K562 (cell line): ENCODE data around the gene TMEM92. TPM values are rescaled to one million over a fixed set of nuclear protein-coding genes. Genes with fewer than 3 reads are reported as not detected.
A peak's percentile ranks its signal among the peaks of the same experiment; 100 is the strongest.

ENCODE experiments used
- ADNP ChIP-seq: fragments of 200-800 bp; sonication (Bioruptor generic); IDR thresholded peaks from 2 replicates; pipeline ENCODE4 v1.6.1; 2016; ENCODE audit warnings: missing genetic modification characterization, missing compliant biosample characterization
- BCOR ChIP-seq: fragments of 450-650 bp; IDR thresholded peaks from 2 replicates; pipeline ENCODE4 v1.6.1; 2016
- CBFB ChIP-seq: sonication (generic); formaldehyde crosslinking; IDR thresholded peaks from 2 replicates; pipeline ENCODE4 v1.4.0; 2020; ENCODE audit warnings: mild to moderate bottlenecking, missing genetic modification reagents
- CBX1 ChIP-seq: sonication (generic); IDR thresholded peaks from 2 replicates; pipeline ENCODE4 v1.6.1; 2016; ENCODE audit warnings: antibody characterized with exemption, low read depth, mild to moderate bottlenecking
- COPS2 ChIP-seq: fragments of 450-650 bp; conservative IDR thresholded peaks from 2 replicates; pipeline ENCODE4 v1.6.1; 2016; ENCODE audit warnings: mild to moderate bottlenecking, moderate library complexity
- ESRRA ChIP-seq: fragments of 450-650 bp; IDR thresholded peaks from 2 replicates; pipeline ENCODE4 v1.6.1; 2014; ENCODE audit warnings: low read depth, mild to moderate bottlenecking, moderate library complexity, borderline replicate concordance
- ETV5 ChIP-seq: sonication (generic); formaldehyde crosslinking; IDR thresholded peaks from 2 replicates; pipeline ENCODE4 v1.4.0; 2020; ENCODE audit warnings: low read depth, mild to moderate bottlenecking, missing genetic modification reagents
- EZH2 ChIP-seq: IDR thresholded peaks from 2 replicates; pipeline ENCODE4 v1.6.1; 2012; ENCODE audit warnings: low read depth, mild to moderate bottlenecking, inconsistent platforms, low read length, borderline replicate concordance
- GABPA ChIP-seq: fragments of 200-800 bp; sonication (Bioruptor generic); conservative IDR thresholded peaks from 2 replicates; pipeline ENCODE4 v1.6.1; 2016; ENCODE audit warnings: low read depth, missing genetic modification characterization, missing compliant biosample characterization
- GTF2A2 ChIP-seq: IDR thresholded peaks from 2 replicates; pipeline ENCODE4 v1.6.1; 2016; ENCODE audit warnings: mild to moderate bottlenecking, missing genetic modification characterization, missing compliant biosample characterization
- IFI16 ChIP-seq: fragments of 250-450 bp; sonication (Bioruptor Pico); IDR thresholded peaks from 2 replicates; pipeline ENCODE4 v2.1.2; 2022; ENCODE audit warnings: mild to moderate bottlenecking, inconsistent platforms
- KAT7 ChIP-seq: sonication (generic); formaldehyde crosslinking; IDR thresholded peaks from 2 replicates; pipeline ENCODE4 v1.8.0; 2022; ENCODE audit warnings: missing genetic modification reagents, mild to moderate bottlenecking, borderline replicate concordance
- NFIC ChIP-seq: fragments of 450-650 bp; IDR thresholded peaks from 2 replicates; pipeline ENCODE4 v1.6.1; 2017; ENCODE audit warnings: mild to moderate bottlenecking, inconsistent platforms
- PML ChIP-seq: IDR thresholded peaks from 2 replicates; pipeline ENCODE4 v1.6.1; 2012; ENCODE audit warnings: low read length, inconsistent platforms
- POLR2H ChIP-seq: IDR thresholded peaks from 2 replicates; pipeline ENCODE4 v1.6.1; 2016; ENCODE audit warnings: missing genetic modification characterization, low read depth, mild to moderate bottlenecking, control low read depth, missing compliant biosample characterization, moderate library complexity
- RFX1 ChIP-seq: fragments of 450-650 bp; IDR thresholded peaks from 2 replicates; pipeline ENCODE4 v1.6.1; 2016; ENCODE audit warnings: mild to moderate bottlenecking, moderate library complexity
- RFX5 ChIP-seq: IDR thresholded peaks from 2 replicates; pipeline ENCODE4 v1.6.1; 2011; ENCODE audit warnings: low read depth, mild to moderate bottlenecking, improper control_type of control experiment, low read length
- RFX7 ChIP-seq: fragments of 250-450 bp; sonication (Bioruptor Pico); IDR thresholded peaks from 2 replicates; pipeline ENCODE4 v1.5.1; 2021; ENCODE audit warnings: mild to moderate bottlenecking
- SFPQ ChIP-seq: fragments of 200-400 bp; formaldehyde crosslinking; IDR thresholded peaks from 2 replicates; pipeline ENCODE4 v1.6.1; 2017; ENCODE audit warnings: mild to moderate bottlenecking, low read depth, low read length, moderate library complexity
- SMAD2 ChIP-seq: fragments of 150-350 bp; IDR thresholded peaks from 2 replicates; pipeline ENCODE4 v1.6.1; 2014; ENCODE audit warnings: low read depth, mild to moderate bottlenecking, low read length
- SMAD4 ChIP-seq: fragments of 250-450 bp; sonication (Bioruptor Pico); conservative IDR thresholded peaks from 2 replicates; pipeline ENCODE4 v1.8.0; 2021; ENCODE audit warnings: inconsistent platforms, mild to moderate bottlenecking, moderate library complexity
- TBP ChIP-seq: optimal IDR thresholded peaks from 2 replicates; pipeline ENCODE3; 2011; ENCODE audit warnings: low read depth, low read length, improper control_type of control experiment
- ZFX ChIP-seq: sonication (generic); formaldehyde crosslinking; IDR thresholded peaks from 2 replicates; pipeline ENCODE4 v1.8.0; 2022; ENCODE audit warnings: mild to moderate bottlenecking, missing genetic modification reagents, moderate library complexity
- ZNF282 ChIP-seq: sonication (generic); formaldehyde crosslinking; IDR thresholded peaks from 2 replicates; pipeline ENCODE4 v1.8.1; 2023; ENCODE audit warnings: missing genetic modification reagents
- ZNF561 ChIP-seq: fragments of 450-650 bp; formaldehyde crosslinking; conservative IDR thresholded peaks from 2 replicates; pipeline ENCODE4 v1.4.0; 2020; ENCODE audit warnings: mild to moderate bottlenecking, moderate library complexity
- ZNF589 ChIP-seq: fragments of 200-800 bp; sonication (Bioruptor generic); IDR thresholded peaks from 2 replicates; pipeline ENCODE4 v1.6.1; 2016; ENCODE audit warnings: low read depth, missing genetic modification characterization, missing compliant biosample characterization
- polyA plus RNA-seq, 8 experiments: library from polyadenylated mRNA; depleted of rRNA in 4 of 8; stranded (reverse) in 5 of 8; unstranded in 3 of 8; fragments of >200 nt; fragmentation: Nextera tagmentation in 2 of 8; fragmentation: Illumina TruSeq in 1 of 8; extraction: Ambion mirVana in 2 of 8; extraction: Trizol in 1 of 8; gene quantifications; 2 replicates each; pipeline versions ENCODE4 v1.2.1 to v1.2.3, GENCODE V29; 2011 to 2014; ENCODE audit warnings: inconsistent platforms in 1 of 8, missing spikeins in 1 of 8
- total RNA-seq, 7 experiments: library from RNA; depleted of rRNA in 6 of 7; stranded (reverse); fragments of >200 nt in 6 of 7; fragmentation: Illumina TruSeq in 2 of 7; extraction: Trizol in 2 of 7; gene quantifications; 2 replicates each; pipeline versions ENCODE4 v1.2.1 to v1.2.3, GENCODE V29; 2011 to 2021; ENCODE audit warnings: low replicate concordance in 1 of 7
- TF ChIP-seq, protein P1 (sequence below): fragments of 450-650 bp; formaldehyde crosslinking; IDR thresholded peaks from 2 replicates; pipeline ENCODE4 v1.4.0; 2020; ENCODE audit warnings: mild to moderate bottlenecking, moderate library complexity

Gene TMEM92
- total and polyA plus RNA-seq, 9 of the 15 experiments (the other 6 are each of a cell fraction or from before 2014, with no cell fraction given) = 0.14 to 2.1 (median 0.40) TPM

- TF ChIP-seq ZNF561 = no peak
- TF ChIP-seq ZNF282 (CRISPR knock-in tag) = no peak
- TF ChIP-seq BCOR = 0 out of 2 replicates have a peak, but pooled peaks have one; percentile 24
- TF ChIP-seq RFX1 = no peak
- TF ChIP-seq RFX5 = no peak
- TF ChIP-seq ZNF589 = no peak
- no peak for TF ChIP-seq ADNP (tag)
- peak; percentile 64 for TF ChIP-seq ZFX (CRISPR knock-in tag)
- no peak for TF ChIP-seq TBP
- no peak for TF ChIP-seq RFX7 (CRISPR knock-in tag)
- TF ChIP-seq PML = no peak
- no peak for TF ChIP-seq EZH2
- peak; percentile 57; the same call in 1 of the 2 replicates for TF ChIP-seq NFIC
- TF ChIP-seq, protein P1, sequence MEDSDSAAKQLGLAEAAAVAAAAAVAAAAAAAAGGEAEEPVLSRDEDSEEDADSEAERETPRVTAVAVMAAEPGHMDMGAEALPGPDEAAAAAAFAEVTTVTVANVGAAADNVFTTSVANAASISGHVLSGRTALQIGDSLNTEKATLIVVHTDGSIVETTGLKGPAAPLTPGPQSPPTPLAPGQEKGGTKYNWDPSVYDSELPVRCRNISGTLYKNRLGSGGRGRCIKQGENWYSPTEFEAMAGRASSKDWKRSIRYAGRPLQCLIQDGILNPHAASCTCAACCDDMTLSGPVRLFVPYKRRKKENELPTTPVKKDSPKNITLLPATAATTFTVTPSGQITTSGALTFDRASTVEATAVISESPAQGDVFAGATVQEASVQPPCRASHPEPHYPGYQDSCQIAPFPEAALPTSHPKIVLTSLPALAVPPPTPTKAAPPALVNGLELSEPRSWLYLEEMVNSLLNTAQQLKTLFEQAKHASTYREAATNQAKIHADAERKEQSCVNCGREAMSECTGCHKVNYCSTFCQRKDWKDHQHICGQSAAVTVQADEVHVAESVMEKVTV (CRISPR knock-in tag) = peak; percentile 69
- TF ChIP-seq KAT7 (CRISPR knock-in tag) = 0 out of 2 replicates have a peak, but pooled peaks have one; percentile 63
- TF ChIP-seq SFPQ = no peak
- no peak for TF ChIP-seq COPS2
- TF ChIP-seq ETV5 (CRISPR knock-in tag) = no peak
- no peak for TF ChIP-seq GTF2A2 (tag)
- no peak for TF ChIP-seq POLR2H (tag)
- no peak for TF ChIP-seq IFI16
- TF ChIP-seq CBFB (CRISPR knock-in tag) = no peak
- TF ChIP-seq ESRRA = 0 out of 2 replicates have a peak, but pooled peaks have one; percentile 25
- TF ChIP-seq SMAD4 = peak; percentile 38; the same call in 1 of the 2 replicates
- TF ChIP-seq SMAD2 = no peak
- TF ChIP-seq CBX1 = no peak
- TF ChIP-seq GABPA (tag) = 0 out of 2 replicates have a peak, but pooled peaks have one; percentile 4
Observed at GRCh38 chr17:50272711-50273653, 1.3 kb upstream of the TMEM92 start (continued).
